Stimulated activated CD8-positive, alpha-beta memory T cell treated with anti-CD3 and anti-CD28 coated beads, Interleukin-4, amount 100 ng/mL, for 4 hours (primary cell): Measurements from ENCODE around the gene USP46.

ENCODE experiments used
- DNase-seq, 2 donors: peaks; one replicate each; pipeline ENCODE4 v3.0.0-alpha.2; 2020; ENCODE audit warnings: low read depth in 2 of 2, low spot score in 1 of 2

USP46 gene, protein sequence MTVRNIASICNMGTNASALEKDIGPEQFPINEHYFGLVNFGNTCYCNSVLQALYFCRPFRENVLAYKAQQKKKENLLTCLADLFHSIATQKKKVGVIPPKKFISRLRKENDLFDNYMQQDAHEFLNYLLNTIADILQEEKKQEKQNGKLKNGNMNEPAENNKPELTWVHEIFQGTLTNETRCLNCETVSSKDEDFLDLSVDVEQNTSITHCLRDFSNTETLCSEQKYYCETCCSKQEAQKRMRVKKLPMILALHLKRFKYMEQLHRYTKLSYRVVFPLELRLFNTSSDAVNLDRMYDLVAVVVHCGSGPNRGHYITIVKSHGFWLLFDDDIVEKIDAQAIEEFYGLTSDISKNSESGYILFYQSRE

DNA sequence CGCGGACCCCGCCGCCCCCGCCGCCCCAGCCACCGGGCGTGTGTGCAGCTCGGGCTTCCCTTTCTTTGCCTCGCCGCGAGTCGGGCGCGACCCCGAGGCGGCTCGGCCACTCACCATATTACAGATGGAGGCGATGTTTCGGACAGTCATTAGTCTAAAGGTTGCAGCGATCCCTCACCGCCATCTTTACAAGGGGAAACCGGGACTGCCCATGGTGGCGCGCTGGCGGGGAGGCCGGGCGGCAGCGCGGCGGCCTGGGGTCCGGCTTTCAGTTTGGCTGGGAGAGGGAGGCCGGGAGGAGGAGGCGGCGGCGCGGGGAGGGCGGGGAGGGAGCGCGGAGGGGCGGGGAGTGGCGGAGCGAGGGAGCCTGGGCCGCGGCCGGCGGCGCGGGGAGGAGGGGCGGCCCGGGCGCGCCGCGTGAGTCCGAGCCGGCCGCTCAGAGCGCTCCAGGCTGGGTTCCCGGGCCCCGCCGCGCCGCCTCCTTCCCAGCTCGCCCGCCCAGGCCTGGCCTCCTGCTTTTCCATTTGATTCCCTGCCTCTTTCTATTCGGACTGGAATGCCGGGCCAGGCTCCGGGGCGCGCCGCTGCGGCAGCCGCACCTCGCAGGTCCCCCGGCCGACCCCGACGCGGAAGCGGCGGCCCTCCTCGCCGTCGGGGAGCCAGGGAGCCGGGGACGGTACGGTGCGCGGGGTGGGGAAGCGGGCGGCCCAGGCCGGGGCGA lies at the start of gene USP46:
USP46 (minus strand) TSS at position 301 of the 721 bp plus-strand sequence; CDS start at position 150, 151 bp downstream.
- peak; percentile 18 to 24 for DNase-seq

DNA sequence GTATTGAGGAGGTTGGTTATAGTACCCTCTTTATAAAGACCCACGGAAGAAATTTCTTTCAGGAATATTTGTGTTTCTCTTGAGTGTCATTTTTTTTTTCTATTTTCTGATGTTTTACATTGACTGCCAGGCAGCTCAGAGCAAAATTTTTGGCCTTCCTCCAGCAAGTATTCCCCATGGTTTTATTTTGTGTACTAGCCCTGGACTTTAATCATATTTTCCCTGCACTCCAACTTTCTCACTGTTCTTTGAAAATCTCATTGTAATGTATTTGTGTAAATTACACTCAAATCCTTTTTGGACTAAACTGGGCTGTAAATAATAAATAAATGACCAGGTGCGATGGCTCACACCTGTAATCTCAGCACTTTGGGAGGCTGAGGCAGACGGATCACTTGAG lies 45.6 kb upstream of the USP46 start:
- DNase-seq = no peak

DNA sequence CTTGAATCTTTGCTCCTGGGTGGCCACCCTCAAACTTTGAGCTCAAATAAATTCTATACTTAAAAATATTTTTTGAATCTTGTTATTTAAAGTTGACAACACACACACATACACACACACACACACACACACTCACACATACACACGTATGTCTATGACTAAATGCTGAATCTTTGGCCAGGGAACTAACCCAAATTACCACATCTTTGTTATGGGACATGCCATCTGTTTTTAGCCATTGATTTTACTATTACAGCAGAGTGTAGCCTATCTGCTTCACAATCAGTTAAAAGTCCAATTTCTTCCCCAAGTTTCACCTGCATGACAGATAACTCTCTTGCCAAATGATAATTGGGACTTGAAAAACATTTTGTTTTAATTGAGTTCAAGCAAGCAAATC lies 45.0 kb upstream of the USP46 start:
- DNase-seq = no peak

DNA sequence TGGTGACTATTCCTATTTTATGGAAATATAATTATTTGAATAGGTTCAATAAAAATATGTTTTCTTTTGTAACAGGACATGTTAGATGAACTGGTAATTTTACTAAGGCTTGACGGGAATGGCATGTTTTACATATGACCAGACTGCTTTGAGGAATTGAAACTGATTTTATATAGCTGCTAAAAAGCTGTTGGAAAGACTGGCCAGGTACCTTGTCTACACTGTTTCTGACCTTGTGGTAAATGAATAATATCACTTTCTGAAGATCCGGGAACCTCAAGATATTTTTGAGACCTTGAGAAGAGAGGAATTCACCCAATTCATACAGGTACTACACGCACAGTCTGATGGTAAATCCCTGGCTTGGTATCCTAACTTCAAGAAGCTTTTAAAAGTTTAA lies 42.1 kb upstream of the USP46 start:
- no peak for DNase-seq

DNA sequence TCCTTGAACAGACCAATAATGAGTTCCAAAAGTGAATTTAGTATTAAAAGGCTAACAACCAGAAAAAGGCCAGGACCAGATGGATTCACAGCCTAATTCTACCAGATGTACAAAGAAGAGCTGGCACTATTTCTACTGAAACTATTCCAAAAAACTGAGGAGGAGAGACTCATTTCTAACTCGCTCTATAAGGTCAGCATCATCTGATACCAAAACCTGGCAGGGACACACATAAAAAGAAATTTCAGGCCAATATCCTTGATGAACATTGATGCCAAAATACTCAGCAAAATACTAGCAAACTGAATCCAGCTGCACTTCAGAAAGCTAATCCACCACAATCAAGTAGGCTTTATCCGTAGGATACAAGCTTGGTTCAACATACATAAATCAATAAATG lies 35.8 kb upstream of the USP46 start:
- DNase-seq = no peak

DNA sequence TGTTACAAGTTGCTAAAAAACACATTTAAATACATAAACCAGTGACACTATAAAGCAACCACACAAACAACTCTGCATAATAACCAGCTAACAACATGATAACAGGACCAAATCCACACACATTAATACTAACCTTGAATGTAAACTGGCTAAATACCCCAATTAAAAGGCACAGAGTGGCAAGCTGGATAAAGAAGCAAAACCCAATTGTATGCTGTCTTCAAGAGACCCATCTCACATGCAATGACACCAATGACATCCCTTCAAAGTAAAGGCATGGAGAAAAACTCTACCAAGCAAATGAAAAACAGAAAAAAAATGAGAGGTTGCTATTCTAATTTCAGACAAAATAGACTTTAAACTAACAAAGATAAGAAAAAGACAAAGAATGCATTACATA lies 34.4 kb upstream of the USP46 start:
- no peak for DNase-seq

DNA sequence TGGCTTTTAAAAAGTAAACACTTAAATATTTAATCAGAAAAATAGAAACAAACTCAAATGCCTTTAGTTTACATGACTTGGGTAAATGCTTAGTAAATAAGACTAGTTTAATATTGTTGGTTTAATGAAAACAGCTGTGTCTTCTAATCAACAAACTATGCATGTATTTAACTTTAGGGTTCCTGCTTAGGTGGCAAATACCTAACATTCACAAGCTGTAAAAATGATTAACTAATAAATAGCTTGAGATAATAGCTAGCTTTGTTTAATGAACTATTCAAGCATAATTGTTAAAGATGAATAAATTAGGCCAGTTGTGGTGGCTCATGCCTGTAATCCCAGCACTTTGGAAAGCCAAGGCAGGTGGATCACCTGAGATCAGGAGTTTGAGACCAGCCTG lies 30.0 kb upstream of the USP46 start:
- DNase-seq = no peak

DNA sequence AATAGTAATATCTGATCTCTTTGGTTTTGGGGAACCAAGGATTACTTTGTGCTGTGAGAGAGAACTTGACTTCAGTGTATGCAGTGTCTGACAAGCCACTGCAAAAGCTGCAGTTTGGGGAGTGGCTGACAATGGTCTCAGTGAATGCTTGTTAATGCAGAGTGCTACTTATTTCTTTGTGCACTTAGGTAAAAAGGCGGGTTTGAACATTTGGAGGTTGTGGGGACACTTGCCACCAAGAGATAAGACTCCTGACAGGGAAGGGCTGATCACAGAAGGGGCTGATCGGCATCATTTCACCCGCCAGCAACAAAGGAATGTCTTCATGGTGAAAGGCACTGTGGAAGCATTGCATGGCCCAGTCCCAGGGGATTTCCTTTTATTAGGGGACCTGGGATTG lies 28.6 kb upstream of the USP46 start:
- no peak for DNase-seq

DNA sequence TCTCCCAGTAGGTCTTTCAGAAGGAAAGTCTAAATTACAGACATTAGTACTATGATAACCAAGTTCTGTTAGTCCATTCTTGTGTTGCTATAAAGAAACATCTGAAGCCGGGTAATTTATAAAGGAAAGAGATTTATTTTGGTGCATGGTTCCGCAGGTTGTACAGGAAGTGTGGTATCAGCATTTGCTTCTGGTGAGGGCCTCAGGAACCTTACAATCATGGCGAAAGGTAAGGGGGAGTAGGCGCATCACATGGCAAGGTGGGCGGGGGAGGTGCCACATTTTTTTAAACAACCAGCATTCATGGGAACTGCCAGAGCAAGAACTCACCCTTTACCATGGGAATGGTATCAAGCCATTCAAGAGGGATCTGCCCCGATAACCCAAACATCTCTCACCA lies 26.2 kb upstream of the USP46 start:
- DNase-seq = no peak

DNA sequence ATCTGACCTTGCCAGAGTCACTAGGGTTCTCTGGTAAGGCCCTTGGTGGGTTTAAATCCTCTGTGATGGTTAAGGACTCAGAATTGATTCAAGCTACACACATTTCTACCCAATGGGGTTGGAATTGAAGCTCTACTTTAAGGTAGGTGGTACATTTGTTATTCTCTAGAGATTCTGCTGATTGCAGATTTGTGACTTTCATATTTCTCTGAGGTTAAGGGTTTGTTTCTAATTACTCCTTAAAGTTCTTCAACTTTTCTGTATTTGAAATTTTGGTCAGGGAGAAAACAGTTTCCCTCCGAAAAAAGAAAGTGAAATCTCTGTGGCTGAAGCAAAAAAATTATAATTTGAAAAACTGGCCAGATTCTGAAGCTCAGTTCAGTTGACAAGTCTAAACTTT lies 25.8 kb upstream of the USP46 start:
- no peak for DNase-seq

DNA sequence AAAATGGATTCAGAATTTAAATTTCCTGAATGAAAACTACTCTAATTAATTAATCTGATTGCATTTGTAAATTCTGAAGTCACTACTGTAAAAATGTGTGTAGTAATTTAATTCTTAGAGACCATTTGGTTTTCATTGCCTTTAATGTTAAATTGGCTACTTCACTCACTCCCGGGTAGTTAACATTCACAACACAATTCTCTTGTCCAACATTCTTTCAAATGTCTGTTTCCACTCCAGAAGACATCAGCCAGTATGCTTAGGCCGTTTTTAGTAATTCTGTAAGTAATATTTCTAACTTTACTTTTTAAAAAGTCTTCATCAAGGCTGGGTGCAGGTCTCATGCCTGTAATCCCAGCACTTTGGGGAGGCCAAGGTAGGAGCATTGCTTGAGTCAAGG lies 21.3 kb upstream of the USP46 start:
- no peak for DNase-seq

DNA sequence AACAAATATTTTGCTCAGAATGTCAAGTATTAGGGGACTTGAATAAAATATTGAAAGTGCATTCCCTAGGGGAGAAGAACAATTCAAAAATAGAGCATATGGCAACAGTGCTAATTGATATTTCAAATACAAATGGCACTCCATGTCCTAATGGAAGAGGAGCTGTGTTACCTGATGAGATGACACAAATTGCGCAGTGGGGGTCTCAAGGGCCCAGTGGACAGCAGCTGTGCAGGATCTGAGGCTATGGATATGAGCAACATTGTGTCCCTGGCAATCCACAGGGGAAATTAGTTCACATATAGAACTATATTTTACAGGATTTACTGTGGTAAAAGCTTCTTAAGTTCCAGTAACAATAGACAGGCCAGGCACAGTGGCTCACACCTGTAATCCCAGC lies 17.4 kb upstream of the USP46 start:
- DNase-seq = no peak

DNA sequence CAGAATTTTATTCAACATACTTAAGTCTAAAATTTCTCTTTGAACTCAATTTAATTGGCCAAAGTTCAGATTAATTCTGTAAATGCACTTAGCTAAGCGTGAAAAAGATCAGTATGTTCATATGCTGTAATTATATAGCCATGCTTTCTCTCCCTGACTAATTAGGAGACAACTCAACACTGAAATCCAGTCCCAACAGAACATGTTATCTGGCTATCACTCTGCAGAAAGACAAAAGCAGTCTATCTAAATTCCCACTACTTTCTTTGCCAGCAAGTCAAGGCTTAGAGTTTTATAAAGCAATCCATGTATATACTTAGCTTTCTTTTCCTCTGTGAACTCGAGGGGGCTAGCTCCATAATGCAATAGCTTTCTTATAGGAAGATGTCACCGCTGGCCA lies 16.0 kb upstream of the USP46 start:
- no peak for DNase-seq

DNA sequence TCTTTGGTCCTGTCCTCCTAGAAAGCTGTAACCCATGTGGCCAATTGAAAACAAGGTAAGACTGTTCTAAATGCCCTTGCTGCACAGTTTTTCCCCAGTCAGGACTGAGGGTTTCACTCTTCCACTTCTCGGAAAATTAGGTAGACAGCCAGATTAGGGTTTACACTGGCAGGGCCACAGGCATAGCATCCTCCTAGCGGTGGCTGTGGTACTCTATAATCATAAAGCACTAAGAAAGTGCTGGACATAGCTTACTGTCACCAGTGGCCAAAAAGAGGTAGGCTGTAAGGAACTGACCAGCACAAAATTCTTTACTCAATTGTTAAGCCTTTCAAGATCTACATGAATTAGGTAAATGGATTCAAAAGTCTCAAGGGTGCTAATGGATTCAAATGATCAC lies 11.6 kb upstream of the USP46 start:
- no peak for DNase-seq

DNA sequence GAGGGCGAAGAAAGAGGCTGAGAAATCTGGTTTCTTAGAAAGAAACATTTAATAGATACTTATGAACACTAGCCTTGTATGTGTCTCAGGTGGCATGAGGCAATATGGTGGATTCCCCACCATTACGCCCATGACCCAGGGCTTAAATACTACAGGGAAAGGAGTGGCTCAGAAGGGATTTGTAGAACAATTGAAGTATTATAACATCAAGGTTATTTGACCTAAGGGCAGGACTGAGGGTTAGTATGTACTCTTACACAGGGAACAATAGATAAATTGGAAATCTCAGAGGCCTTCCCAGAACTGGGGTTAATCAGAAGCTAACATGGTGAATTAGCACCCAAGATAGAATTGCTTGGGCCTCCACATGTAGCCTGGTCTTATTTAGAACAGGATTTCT lies 11.0 kb upstream of the USP46 start:
- DNase-seq = no peak

DNA sequence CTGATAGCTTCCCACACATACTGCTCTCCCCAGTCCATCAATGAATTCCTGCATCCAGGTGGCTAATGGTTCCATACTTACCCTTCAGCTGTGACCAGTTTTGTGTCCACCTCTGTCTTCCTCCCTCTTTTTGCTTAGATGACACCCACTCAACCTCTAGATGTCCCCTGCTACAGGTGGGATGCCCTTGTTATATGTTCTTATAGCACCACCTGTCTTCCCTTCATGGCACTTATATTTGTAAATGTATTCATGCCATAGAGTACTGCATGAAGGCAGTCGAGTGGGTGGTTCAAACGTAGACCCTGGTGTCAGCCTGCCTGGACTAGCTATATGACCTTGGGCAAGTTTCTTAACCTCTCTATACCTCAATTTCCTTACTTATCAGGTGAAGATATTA lies 6.5 kb upstream of the USP46 start:
- no peak for DNase-seq

DNA sequence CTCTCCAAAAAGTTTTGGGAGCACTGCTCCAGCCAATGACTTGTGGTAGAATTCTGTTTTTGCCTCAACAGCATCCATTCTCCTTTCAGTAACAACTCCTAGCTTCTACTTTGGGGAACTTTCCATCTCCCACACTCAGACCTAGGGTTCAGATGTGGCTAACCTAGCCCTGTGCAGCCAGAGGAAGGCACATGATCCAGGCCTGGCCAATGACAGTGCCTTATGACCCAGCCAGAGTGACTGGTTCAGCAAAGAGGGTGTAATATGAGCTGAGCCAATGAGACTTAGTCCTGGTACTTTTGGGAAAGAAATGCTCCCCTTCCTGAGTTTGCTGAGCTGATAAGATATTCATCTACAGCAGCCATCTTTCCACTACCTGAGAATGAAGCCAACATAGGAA lies 5.4 kb upstream of the USP46 start:
- DNase-seq = no peak

DNA sequence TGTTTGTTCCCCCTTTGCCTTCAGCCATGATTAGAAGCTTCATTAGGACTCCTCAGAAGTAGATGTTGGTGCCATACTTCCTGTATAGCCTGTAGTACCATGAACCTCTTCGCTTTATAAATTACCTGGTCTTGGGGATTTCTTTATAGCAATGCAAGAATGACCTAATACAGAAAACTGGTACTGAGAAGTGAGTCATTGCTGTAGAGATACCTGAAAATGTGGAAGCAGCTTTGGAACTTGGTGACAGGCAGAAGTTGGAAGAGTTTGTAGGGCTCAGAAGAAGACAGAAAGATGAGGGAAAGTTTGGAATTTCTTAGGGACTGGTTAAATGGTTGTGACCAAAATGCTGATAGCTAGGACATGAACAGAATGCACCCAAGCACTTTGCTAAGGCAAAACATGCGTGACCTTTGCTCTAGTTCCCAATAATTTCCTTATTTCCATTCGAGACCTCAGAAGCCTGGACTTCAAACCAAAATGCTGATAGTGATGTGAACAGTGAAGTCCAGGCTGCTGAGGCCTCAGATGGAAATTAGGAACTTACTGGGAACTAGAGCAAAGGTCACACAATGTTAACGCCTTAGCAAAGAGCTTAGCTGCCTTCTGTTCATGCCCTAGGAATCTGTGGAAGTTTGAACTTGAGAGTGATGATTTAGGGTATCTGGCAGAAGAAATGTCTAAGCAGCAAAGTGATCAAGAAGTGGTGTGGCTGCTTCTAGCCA lies 3.0 kb upstream of the USP46 start:
- no peak for DNase-seq

DNA sequence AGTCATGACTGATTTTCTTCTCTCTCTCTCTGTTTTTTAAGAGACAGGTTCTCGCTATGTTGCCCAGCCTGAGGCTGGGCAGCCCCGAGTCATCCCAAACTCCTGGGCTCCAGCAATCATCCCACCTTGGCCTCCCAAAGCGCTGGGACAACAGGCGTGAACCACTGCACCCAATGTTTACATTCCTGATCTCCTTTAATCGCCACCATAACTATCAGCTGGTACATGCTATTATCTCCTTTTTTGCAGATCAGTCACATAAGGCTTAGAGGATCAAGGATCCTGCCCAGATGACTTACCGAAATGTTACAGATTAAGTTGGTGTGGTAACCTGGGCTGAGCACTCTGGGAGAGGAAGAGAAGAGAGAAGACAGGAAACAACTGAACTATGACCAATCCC lies 1.5 kb upstream of the USP46 start:
- DNase-seq = no peak

DNA sequence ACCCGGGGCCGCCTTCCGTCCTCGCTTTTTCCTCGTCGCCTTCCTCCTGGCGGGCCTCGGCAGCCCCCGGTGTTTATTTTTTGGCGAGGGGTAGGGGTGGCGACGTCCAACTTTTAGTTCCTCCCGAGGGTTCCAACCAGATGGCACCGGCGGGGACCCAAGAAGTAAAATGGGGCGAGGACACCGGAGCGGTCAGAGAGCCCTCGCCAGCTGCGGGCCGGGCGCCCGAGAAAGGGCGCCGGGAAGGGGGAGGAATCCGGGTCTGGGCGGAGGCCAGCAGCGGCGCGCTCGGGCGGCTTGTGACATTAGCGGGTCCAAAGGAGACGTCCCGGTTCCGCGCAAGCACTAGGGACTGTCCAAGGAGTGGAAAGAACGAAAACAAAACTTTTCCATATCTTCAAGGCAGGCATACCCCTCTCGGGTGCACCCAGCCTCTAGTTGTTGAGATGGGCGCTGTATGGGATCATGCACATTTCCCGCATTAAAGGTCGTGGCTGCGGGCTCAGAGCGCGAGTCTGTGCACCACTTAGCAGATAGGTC lies 691 bp upstream of the USP46 start:
- DNase-seq = no peak

DNA sequence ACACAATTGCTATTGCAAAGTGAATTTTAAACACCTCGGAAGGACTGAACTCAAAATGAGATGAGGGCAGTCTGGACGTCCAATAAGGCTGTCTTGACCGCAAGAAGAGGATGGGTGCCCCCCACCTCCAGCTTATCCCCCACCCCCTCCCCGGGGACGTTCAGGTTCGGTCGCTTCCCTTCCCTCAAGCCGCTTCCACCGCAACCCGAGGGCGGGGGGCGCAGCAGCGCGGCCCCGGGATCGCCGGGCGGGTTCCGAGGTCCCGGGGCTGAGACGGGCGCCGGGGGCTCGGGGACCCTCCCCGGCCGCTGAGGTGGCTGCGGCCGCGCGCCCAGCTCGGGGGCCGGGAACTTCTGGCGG lies 480 bp downstream of the USP46 start:
- no peak for DNase-seq
